HG03439 (cell line): ENCODE results near the gene RAPGEF3.

ENCODE experiments used
- ATAC-seq: cut with Tn5 transposase; IDR thresholded peaks from one replicate; pipeline ENCODE4 v1.9.1; 2021; ENCODE audit warnings: mild to moderate bottlenecking, moderate library complexity; ENCODE audit not compliant: unreplicated experiment

RAPGEF3 gene

DNA sequence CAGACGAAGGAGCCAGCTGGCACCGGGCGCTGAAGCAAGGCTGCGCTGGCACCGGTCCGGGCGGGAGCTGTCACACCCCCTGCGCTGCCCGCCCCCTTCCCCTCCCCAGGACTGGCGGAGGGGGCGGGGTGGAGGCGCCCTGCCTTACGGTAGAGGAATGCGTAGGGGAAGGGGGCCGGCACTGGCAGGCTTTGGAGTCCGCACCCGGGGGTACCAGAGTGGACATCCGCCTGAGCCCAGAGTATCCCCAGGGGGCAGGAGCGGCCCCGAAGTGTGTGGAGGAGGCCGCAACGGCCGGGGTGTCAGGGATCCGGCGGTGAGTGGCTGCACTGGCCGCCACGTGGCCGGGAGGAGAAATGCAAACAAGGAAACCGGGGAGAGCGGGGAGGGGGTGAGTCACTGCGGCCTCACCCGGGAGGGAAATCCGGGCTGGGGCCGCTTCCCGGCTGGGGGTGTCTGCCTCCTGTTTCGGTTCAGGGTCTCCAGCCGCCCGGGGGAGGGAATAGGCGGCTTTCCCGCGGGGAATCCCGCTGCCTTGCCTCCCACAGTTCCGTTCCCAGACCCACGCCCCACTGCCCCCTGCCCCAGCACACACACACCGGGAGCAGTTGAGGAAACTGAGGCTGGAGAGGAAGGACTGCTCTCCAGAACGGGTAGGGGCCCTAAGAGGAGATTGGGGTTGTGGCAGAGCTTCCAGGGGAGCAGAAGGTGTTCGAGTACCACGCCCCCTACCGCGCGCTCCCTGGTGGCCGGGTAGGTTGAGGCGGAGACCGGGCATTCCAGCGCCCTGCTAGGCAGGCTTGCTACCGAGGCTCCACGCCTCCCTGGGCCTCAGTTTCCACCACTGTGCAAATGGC lies at the start of gene RAPGEF3:
TSS of gene RAPGEF3 (minus strand) at position 47 of the 857 bp plus-strand sequence. CDS start 324 bp downstream, outside the sequence.
- ATAC-seq: peak; percentile 52

- peak; percentile 33 for ATAC-seq
These were observed 49.4 kb upstream of the RAPGEF3 start for GRCh38 chr12:47808050-47808449.

GRCh38 chr12:47807338-47807737 lies 48.7 kb upstream of the RAPGEF3 start:
- no peak for ATAC-seq

DNA sequence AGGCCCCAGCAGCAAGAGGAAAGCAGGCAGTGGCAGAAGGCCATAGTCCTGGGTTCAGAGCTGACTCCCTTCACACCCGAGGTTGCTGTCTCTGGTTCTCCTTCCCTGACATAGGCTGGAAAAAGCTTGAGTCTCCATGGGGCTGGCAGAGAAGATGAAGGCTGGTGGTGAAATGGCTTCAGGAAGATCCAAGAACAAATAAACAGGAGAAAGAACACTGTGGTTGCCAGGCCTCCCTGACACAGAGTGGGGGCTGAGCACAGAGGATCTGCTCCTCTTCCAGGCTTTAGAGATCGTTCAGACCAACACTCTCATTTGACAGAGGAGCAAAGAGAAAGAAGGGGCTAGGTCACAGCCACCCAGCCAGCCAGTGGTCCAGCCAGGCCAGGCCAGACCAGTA lies 46.7 kb upstream of the RAPGEF3 start:
- ATAC-seq: no peak

- no peak for ATAC-seq
These were observed 45.5 kb upstream of the RAPGEF3 start for GRCh38 chr12:47804171-47804570.

- no peak for ATAC-seq
These were observed 44.7 kb upstream of the RAPGEF3 start for GRCh38 chr12:47803191-47803875.

GRCh38 chr12:47802312-47802711 lies 43.6 kb upstream of the RAPGEF3 start:
- ATAC-seq: no peak

DNA sequence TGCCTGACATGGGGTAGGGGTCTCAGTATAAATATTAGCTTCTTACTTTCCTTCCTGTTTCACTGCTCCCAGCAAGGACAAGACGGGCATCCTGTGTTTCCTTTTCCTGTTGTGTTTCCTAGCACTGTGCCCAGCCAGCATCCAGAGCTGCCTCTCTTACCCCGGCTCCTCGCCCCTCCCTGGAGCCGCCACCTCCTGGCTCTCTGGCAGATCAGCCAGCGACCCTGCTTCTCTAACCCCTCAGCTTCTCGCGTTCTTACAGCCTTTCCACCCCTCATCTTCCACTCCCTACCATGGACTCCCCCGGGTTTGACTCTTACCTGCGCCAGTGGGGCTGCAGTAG lies 43.2 kb upstream of the RAPGEF3 start:
- ATAC-seq: no peak

GRCh38 chr12:47801170-47801903 lies 42.7 kb upstream of the RAPGEF3 start:
- no peak for ATAC-seq

- no peak for ATAC-seq
These were observed 41.9 kb upstream of the RAPGEF3 start for GRCh38 chr12:47800582-47800981.

DNA sequence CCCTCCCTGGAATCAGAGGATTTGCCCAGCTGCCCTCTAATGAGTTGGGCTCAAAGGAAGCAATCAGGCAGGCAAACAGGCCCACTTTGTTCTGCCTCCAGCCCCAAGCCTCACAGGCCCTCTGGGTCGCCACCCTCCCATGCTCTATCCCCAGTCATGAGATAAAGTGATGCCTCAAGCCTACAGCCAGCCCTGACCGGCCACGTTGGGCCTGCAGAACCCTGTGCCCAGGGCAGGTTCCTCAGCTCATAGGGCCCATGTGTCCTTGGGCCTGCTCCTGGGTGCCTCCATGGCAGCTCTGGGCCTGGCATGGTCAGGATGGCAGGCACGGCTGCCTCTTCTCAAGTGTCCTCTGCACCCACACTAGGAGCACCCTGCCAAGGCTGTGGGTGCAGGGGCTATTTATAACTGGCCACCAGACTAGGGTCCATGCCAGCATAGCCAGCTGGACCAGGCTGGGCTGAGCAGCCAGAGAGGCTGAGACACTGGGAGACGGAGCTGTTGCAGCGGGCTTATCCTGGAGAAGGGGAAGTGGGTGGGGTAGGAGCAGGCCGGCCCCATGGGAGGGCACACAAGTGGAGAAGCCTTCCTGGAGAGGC lies 40.8 kb upstream of the RAPGEF3 start:
- no peak for ATAC-seq

DNA sequence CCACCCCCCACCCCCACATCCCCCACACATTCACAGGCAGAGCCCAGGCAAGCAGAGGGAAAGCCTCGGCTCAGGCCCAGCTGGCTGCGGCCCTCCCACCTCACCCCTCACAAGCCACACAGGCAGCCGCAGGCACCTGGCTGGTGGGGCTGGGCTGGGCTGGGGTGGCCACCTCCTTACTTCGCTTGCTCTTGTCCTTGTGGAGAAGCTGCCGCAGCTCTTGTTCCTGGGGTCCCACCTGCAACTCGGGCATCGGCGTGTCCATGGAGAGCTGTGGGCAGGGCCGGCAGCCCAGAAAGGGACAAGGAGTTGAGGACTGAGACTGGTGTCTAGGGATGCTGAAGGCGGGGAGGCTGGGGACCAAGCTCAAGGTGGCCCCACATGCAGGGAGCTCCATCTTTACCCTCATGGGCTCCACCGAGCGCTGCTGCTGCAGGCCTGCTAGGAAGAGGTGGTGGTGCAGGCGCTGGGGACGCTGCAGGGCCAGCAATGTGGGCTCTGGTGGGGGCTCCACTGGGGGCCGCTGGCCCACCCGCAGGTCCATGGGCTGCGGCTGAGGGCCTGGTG lies 39.8 kb upstream of the RAPGEF3 start:
- ATAC-seq: no peak

GRCh38 chr12:47797441-47797840 lies 38.8 kb upstream of the RAPGEF3 start:
- ATAC-seq: peak; percentile 49

- no peak for ATAC-seq
These were observed 37.2 kb upstream of the RAPGEF3 start for GRCh38 chr12:47795814-47796411.

DNA sequence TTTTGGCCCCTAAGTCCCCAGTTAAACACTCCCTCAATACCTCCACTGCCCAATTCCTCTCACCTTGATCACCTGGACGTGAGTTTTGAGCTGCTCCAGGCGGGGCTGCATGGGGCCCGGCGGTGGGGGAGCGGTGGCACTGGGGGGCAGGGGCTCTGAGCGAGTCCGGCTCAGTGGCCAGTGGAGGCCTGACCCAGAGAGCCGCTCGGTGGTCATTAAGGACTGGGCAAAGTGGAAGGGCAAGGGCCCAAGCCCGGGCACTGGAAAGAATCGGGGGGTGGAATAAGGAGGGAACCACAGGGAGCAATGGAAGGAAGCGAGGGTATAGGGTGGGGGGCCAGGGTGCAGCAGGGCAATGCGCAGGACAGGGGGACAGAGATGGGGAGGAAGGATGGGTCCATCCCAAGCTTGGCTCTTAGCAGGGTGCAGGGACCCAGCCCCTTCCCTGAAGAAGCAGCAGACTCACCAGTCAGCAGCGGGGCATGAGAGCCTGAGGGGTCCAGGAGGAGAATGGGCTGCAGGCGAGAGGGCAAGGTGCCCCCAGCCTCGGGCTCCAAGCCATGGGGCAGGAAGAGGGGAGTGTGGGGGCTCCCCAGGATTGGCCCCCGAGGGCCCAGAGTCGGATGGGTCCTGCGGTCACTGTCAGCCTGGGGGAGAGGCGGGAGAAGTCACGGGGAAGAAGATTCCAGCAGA lies 36.6 kb upstream of the RAPGEF3 start:
- no peak for ATAC-seq

DNA sequence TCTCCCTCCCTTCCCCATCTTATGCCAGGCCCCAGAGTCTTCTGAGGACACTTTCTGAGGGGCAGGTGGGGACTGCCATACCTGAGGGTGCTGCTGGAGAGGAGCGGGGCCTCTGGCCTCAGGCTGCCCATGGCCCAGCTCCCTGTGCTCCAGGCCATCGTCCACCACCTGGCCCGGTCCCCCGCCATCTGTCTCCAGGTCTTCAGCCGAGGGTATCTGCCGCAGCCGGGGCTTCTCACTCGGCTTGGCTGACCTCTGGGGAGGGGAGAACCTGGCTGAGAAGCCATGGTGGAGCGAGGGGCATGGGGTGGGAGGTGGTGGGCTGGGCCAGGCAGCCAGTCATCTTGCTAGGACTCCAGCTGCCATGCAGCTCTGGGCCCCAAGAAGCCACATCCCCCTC lies 36.0 kb upstream of the RAPGEF3 start:
- ATAC-seq: no peak

DNA sequence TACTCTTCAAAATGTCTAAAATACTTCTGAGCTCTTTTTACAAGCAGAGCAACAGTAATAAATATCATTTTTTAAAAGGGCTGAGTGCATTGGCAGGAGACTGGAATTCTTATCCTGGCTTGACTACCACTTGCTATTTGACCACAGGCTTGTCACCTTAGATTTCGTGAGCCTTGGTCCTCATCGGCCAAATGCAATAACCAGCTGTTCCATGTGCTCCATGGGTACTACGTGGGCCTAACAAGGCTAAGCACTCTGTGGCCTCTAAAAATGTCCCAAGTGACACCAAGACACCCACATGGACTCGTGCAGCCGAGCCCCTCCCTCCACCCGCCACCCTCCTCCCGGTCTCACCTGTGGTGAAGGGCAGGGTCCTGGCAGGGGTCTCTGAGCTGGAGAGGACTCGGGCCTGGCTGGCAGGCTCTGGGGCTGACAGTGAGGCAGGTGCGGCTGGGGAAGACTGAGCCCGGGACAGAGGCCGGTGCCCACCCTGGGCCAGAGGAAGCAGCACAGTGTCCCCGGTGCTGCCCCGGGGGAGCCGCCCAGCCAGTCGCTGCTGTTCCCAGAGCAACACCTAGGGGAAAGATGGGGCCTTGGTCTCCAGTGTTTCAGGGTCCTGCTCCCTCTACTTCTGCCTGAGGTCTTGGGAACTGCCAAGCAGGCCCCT lies 34.5 kb upstream of the RAPGEF3 start:
- ATAC-seq: no peak

GRCh38 chr12:47791874-47792273 lies 33.2 kb upstream of the RAPGEF3 start:
- no peak for ATAC-seq

DNA sequence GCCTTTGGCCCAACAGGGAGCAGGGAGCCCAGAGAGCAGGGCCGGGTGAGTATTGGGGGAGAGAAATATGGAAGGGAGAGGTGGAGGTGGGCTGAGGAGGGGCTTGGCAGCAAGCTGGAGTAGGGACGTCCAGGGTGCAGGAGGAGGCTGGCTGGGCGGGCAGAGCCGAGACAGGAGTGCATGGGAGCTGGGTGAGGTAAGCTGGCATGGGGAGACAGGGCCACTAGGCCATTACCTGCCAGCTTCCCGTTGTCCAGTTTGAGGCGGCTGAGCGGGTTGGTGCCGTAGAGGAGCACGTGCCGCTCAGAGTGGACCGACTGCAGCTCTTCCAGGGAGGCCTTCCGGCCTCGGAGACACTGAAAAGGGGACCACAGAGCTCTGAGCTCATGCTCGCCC lies 32.7 kb upstream of the RAPGEF3 start:
- no peak for ATAC-seq
